Ovary (tissue), 3 donors: ENCODE results near the gene GPR151.

ENCODE experiments used
- EP300 ChIP-seq: sonication (generic); formaldehyde crosslinking; IDR thresholded peaks from one replicate; pipeline ENCODE4 v1.6.1; 2017; ENCODE audit warnings: antibody characterized with exemption
- POLR2A ChIP-seq: fragments of 450-650 bp; IDR thresholded peaks from one replicate; pipeline ENCODE4 v1.6.1; 2017; ENCODE audit warnings: antibody characterized with exemption, mild to moderate bottlenecking, moderate library complexity
- TF ChIP-seq, protein P1 (sequence below), 3 donors: fragments of 450-650 bp in 2 of 3; fragments of 200-600 bp in 1 of 3; IDR thresholded peaks; one replicate each; pipeline versions ENCODE4 v1.5.1 to v1.8.0; 2016 to 2022; ENCODE audit warnings: antibody characterized with exemption in 3 of 3, mild to moderate bottlenecking in 1 of 3
- donor health status: DM: no; HTN: no; CAD: no.

DNA sequence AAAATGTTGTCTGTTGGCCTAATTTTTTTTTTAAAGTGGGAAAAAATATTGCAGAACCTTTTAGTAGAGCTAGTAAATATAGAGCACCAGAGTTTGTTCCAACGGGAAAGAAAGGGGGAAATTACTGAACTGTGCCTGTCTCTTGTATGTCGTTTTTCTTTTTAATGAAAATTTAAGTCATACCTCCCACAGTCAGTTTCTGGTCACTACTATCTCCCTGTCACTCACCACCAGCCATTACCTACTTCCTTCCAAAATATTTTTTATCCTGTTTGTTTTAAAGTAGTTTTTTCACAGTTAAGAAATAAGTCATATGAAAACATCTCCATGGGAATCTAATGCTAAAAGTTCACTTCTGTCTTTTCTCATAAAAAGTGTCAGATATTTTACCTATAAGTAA, 21.3 kb downstream of the GPR151 start:
- TF ChIP-seq POLR2A (no peak), EP300 (no peak)
- TF ChIP-seq, protein P1, sequence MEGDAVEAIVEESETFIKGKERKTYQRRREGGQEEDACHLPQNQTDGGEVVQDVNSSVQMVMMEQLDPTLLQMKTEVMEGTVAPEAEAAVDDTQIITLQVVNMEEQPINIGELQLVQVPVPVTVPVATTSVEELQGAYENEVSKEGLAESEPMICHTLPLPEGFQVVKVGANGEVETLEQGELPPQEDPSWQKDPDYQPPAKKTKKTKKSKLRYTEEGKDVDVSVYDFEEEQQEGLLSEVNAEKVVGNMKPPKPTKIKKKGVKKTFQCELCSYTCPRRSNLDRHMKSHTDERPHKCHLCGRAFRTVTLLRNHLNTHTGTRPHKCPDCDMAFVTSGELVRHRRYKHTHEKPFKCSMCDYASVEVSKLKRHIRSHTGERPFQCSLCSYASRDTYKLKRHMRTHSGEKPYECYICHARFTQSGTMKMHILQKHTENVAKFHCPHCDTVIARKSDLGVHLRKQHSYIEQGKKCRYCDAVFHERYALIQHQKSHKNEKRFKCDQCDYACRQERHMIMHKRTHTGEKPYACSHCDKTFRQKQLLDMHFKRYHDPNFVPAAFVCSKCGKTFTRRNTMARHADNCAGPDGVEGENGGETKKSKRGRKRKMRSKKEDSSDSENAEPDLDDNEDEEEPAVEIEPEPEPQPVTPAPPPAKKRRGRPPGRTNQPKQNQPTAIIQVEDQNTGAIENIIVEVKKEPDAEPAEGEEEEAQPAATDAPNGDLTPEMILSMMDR (IDR thresholded peaks at IDR 0.05), result no peak
